ENCODE results near the gene GGT5.
"Not testable (repeated sequence)": the region's sequence is repeated elsewhere in the genome, so short reads cannot be mapped to it uniquely, and the experiment has no call there.

Gene GGT5

GRCh38 chr22:24201681-24202614 lies 42.9 kb downstream of the GGT5 start:
- DNase-seq: no peak

GRCh38 chr22:24200619-24201212 lies 44.2 kb downstream of the GGT5 start:
- no peak for DNase-seq

GRCh38 chr22:24198682-24199052 lies 46.2 kb downstream of the GGT5 start:
- no peak for DNase-seq

- DNase-seq: no peak
Observed at GRCh38 chr22:24191893-24192292, 53.0 kb downstream of the GGT5 start.

GRCh38 chr22:24191381-24191841 lies 53.5 kb downstream of the GGT5 start:
- no peak for DNase-seq

- DNase-seq: no peak
Observed at GRCh38 chr22:24190596-24191208, 54.2 kb downstream of the GGT5 start.

- no peak for DNase-seq
Observed at GRCh38 chr22:24190159-24190540, 54.7 kb downstream of the GGT5 start.

GRCh38 chr22:24189249-24190158 lies 55.4 kb downstream of the GGT5 start:
- no peak for DNase-seq

- DNase-seq: no peak
Observed at GRCh38 chr22:24188705-24189248, 56.1 kb downstream of the GGT5 start.

- no peak for DNase-seq
Observed at GRCh38 chr22:24187731-24188644, 56.9 kb downstream of the GGT5 start.

- DNase-seq: no peak
Observed at GRCh38 chr22:24186892-24187670, 57.8 kb downstream of the GGT5 start.

- DNase-seq: no peak
Observed at GRCh38 chr22:24186352-24186740, 58.5 kb downstream of the GGT5 start.

- DNase-seq: no peak
Observed at GRCh38 chr22:24185501-24186351, 59.2 kb downstream of the GGT5 start.

GRCh38 chr22:24185001-24185500 lies 59.8 kb downstream of the GGT5 start:
- no peak for DNase-seq

- no peak for DNase-seq
Observed at GRCh38 chr22:24184057-24184798, 60.7 kb downstream of the GGT5 start.

- DNase-seq: no peak
Observed at GRCh38 chr22:24183321-24184031, 61.4 kb downstream of the GGT5 start.

- not testable (repeated sequence) for DNase-seq
Observed at GRCh38 chr22:24182900-24183246, 62.0 kb downstream of the GGT5 start.

Measured in T-helper 9 cell (primary cell).